ENCODE measurements around the gene CUX1.

DNA sequence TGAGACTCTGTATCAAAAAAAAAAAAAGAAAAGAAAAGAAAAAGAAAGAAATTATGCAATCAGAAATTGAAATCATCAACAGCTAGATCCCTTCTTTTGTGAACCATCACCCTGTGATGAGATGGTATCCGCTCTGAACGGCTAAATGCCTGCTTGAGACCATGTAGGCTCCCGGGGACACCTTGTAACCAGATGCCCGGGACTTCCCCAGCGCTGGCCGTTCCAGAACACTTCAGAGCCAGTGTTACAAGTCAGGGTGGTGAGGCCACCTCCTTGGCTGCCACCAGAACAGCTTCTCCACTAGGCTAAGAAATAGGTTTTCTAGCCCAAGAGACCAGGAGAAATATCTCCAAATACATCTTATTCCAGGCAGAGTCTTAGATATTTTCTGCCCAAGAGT lies 349.8 kb downstream of the CUX1 start:
- TF ChIP-seq, protein P1, sequence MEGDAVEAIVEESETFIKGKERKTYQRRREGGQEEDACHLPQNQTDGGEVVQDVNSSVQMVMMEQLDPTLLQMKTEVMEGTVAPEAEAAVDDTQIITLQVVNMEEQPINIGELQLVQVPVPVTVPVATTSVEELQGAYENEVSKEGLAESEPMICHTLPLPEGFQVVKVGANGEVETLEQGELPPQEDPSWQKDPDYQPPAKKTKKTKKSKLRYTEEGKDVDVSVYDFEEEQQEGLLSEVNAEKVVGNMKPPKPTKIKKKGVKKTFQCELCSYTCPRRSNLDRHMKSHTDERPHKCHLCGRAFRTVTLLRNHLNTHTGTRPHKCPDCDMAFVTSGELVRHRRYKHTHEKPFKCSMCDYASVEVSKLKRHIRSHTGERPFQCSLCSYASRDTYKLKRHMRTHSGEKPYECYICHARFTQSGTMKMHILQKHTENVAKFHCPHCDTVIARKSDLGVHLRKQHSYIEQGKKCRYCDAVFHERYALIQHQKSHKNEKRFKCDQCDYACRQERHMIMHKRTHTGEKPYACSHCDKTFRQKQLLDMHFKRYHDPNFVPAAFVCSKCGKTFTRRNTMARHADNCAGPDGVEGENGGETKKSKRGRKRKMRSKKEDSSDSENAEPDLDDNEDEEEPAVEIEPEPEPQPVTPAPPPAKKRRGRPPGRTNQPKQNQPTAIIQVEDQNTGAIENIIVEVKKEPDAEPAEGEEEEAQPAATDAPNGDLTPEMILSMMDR (IDR thresholded peaks at IDR 0.05) = no peak
- TF ChIP-seq EZH2 (IDR thresholded peaks at IDR 0.05; ENCODE audit: borderline replicate concordance, insufficient read depth, low read depth, low read length, poor library complexity, severe bottlenecking) = no peak
